ENCODE data around the gene QRICH1. TPM values are rescaled to one million over a fixed set of nuclear protein-coding genes. Genes with fewer than 3 reads are reported as not detected.

The QRICH1 gene
- total and polyA plus RNA-seq, 2 donors, result 53.3 to 75.8 TPM

DNA sequence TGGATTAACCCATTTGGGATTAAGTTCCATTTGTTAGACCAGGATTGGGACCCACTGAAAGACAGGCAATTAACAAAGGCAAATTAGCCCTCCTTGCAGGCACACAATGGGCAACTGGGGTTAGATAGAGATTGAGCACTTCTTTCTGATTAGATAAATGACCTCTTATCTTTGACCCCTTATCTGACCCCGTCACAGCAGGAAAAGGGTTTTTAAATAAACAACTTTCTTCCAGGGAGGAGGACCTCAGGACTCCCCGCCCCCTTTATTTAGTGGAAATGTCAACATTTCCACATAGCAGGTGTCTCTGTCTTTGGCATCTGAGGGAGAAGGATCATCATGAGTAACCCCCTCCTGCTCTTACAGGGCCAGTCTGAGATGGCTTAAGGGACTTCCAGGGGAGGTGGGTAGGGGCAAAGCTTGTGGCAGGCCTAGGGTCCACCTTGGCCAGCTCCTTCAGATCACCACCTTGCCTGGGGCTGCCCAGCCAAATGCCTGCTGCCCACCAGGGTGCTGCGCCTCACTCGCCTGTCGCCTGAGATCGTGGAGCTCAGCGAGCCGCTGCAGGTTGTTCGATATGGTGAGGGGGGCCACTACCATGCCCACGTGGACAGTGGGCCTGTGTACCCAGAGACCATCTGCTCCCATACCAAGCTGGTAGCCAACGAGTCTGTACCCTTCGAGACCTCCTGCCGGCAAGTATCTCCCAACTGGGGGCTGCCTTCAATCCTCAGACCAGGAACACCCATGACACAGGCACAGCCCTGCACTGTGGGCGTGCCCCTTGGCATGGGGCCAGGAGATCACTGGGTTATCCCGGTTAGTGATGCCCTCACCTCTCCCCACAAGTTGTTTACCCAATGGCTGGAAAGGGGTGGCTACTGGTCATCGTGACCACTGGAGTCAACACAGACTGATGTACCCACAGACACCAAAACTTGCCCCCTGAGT lies 89.2 kb downstream of the QRICH1 start:
- H3K9me3 ChIP-seq (ENCODE audit: control insufficient read depth in 2 of 2, insufficient read depth in 1 of 2, low read length in 1 of 2), result peaks cover 0 to 4% of the 10 kb centered on the region in 2 donors
- H3K27ac ChIP-seq (ENCODE audit: low read depth in 1 of 2, low read length in 1 of 2), result no peak overlapping the region
- H3K4me3 ChIP-seq (ENCODE audit: low read length in 2 of 2), result no peak overlapping the region
- no peaks in the 10 kb centered on the region for H3K27me3 ChIP-seq (ENCODE audit: control insufficient read depth in 2 of 2, insufficient read depth in 1 of 2, low read length in 1 of 2)
- H3K36me3 ChIP-seq (ENCODE audit: control insufficient read depth in 2 of 2, insufficient read depth in 2 of 2, low read length in 1 of 2), result peaks cover 3% of the 10 kb centered on the region in 2 donors
- 97% methylated on average over 16 of the region's 16 CpGs for WGBS
- DNase-seq (ENCODE audit: low read depth in 6 of 9, low spot score in 9 of 9), result no peak
- H3K4me1 ChIP-seq (ENCODE audit: control insufficient read depth in 2 of 2, insufficient read depth in 2 of 2, low read length in 2 of 2), result peaks cover 3 to 25% of the 10 kb centered on the region in 2 donors

- Histone ChIP-seq H3K27me3 (ENCODE audit: control insufficient read depth in 2 of 2, insufficient read depth in 1 of 2, low read length in 1 of 2) (no peaks in the 10 kb centered on the region), H3K4me1 (ENCODE audit: control insufficient read depth in 2 of 2, insufficient read depth in 2 of 2, low read length in 2 of 2) (peaks cover 0 to 6% of the 10 kb centered on the region in 2 donors), H3K27ac (ENCODE audit: low read depth in 1 of 2, low read length in 1 of 2) (no peak overlapping the region), H3K4me3 (ENCODE audit: low read length in 2 of 2) (no peak overlapping the region), H3K36me3 (ENCODE audit: control insufficient read depth in 2 of 2, insufficient read depth in 2 of 2, low read length in 1 of 2) (peaks cover 7 to 14% of the 10 kb centered on the region in 2 donors), H3K9me3 (ENCODE audit: control insufficient read depth in 2 of 2, insufficient read depth in 1 of 2, low read length in 1 of 2) (no peaks in the 10 kb centered on the region)
- DNase-seq (ENCODE audit: low read depth in 6 of 9, low spot score in 9 of 9), result no peak
- 96% methylated on average over 6 of the region's 6 CpGs for WGBS
Measured at GRCh38 chr3:49001155-49001554, 92.7 kb downstream of the QRICH1 start.

DNA sequence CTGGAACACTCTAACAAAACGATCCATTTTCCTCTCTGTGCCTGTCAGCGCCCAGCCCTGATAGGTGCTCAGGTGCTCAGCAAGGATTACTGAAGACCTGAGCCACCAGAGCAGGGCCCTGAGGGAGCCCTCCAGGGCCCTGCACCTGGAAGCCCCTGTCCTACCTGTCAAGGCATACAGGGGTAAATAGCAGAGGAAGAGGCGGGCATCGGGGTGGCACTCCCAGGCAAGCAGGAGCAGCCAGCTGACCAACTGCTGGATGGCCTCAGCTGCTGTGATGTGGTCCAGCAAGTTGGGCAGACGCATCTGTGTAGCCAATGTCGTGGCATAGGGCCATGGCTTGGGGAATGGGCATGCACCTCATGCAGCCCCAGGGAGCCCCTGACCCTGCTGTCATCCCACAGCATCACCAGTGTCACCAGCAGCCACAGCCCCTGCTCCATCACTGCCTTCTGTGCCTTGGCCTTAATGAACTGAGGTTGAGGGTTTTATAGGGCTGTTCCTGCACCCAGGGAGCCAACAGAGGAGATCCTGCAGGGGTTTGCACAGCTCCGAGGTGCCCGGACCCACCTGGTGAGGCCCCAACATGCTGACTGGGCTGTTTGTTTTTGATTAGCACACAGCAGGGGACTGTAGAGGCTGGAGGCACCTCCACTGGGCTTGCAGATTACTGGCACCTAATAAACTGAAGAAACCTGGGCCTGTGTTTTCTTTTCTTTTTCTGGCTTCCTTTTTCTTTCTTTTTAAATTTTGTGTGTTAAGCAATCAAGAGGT lies 94.6 kb downstream of the QRICH1 start:
- DNase-seq (ENCODE audit: low read depth in 6 of 9, low spot score in 9 of 9), result no peak
- 97% methylated on average over 8 of the region's 8 CpGs for WGBS
- peaks cover 7 to 14% of the 10 kb centered on the region in 2 donors for H3K36me3 ChIP-seq (ENCODE audit: control insufficient read depth in 2 of 2, insufficient read depth in 2 of 2, low read length in 1 of 2)

GRCh38 chr3:48997714-48998637 lies 95.9 kb downstream of the QRICH1 start:
- Histone ChIP-seq H3K9me3 (ENCODE audit: control insufficient read depth in 2 of 2, insufficient read depth in 1 of 2, low read length in 1 of 2) (no peaks in the 10 kb centered on the region), H3K27me3 (ENCODE audit: control insufficient read depth in 2 of 2, insufficient read depth in 1 of 2, low read length in 1 of 2) (no peaks in the 10 kb centered on the region), H3K4me3 (ENCODE audit: low read length in 2 of 2) (no peak overlapping the region), H3K36me3 (ENCODE audit: control insufficient read depth in 2 of 2, insufficient read depth in 2 of 2, low read length in 1 of 2) (peaks cover 7 to 16% of the 10 kb centered on the region in 2 donors), H3K4me1 (ENCODE audit: control insufficient read depth in 2 of 2, insufficient read depth in 2 of 2, low read length in 2 of 2) (peaks cover 0 to 5% of the 10 kb centered on the region in 2 donors), H3K27ac (ENCODE audit: low read depth in 1 of 2, low read length in 1 of 2) (no peak overlapping the region)
- no peak for DNase-seq (ENCODE audit: low read depth in 6 of 9, low spot score in 9 of 9)
- WGBS, result 95% methylated on average over 20 of the region's 20 CpGs

More for the DNA sequence above, 94.6 kb downstream of the QRICH1 start:
- Histone ChIP-seq H3K4me3 (ENCODE audit: low read length in 2 of 2) (no peak overlapping the region), H3K27me3 (ENCODE audit: control insufficient read depth in 2 of 2, insufficient read depth in 1 of 2, low read length in 1 of 2) (no peaks in the 10 kb centered on the region), H3K4me1 (ENCODE audit: control insufficient read depth in 2 of 2, insufficient read depth in 2 of 2, low read length in 2 of 2) (peaks cover 0 to 6% of the 10 kb centered on the region in 2 donors), H3K27ac (ENCODE audit: low read depth in 1 of 2, low read length in 1 of 2) (no peak overlapping the region), H3K9me3 (ENCODE audit: control insufficient read depth in 2 of 2, insufficient read depth in 1 of 2, low read length in 1 of 2) (no peaks in the 10 kb centered on the region)

DNA sequence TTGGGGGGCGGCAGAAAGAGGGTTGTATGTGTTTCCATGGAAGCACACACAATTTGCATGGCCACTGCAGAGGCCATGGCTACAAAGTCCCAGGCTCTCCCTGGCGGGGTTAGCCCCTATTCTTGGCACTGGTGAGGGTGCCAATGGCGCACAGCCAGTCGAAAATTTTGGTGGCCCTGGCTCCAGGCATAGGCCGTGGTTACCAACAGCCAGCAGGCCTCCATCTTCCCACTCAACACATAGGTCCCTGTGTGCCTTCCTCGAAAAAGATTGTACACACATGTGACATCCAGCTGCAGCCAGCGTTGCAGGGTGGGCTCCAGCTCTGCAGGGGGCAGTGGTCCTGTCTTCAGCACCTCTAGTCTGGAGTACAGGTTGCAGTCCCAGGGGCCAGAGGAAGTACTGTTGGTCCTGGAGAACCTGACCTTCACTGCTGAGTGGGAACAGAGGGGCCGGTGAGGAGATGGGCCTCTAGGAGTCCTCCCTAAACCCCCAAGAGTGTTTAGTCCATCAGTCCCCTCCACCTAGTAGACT lies 96.7 kb downstream of the QRICH1 start:
- Histone ChIP-seq H3K36me3 (ENCODE audit: control insufficient read depth in 2 of 2, insufficient read depth in 2 of 2, low read length in 1 of 2) (peaks cover 7 to 16% of the 10 kb centered on the region in 2 donors), H3K4me1 (ENCODE audit: control insufficient read depth in 2 of 2, insufficient read depth in 2 of 2, low read length in 2 of 2) (no peaks in the 10 kb centered on the region), H3K27me3 (ENCODE audit: control insufficient read depth in 2 of 2, insufficient read depth in 1 of 2, low read length in 1 of 2) (no peaks in the 10 kb centered on the region), H3K4me3 (ENCODE audit: low read length in 2 of 2) (no peak overlapping the region), H3K9me3 (ENCODE audit: control insufficient read depth in 2 of 2, insufficient read depth in 1 of 2, low read length in 1 of 2) (no peaks in the 10 kb centered on the region), H3K27ac (ENCODE audit: low read depth in 1 of 2, low read length in 1 of 2) (no peak overlapping the region)
- DNase-seq (ENCODE audit: low read depth in 6 of 9, low spot score in 9 of 9), result no peak
- 95% methylated on average over 8 of the region's 8 CpGs for WGBS

GRCh38 chr3:48996640-48997039 lies 97.2 kb downstream of the QRICH1 start:
- no peaks in the 10 kb centered on the region for H3K9me3 ChIP-seq (ENCODE audit: control insufficient read depth in 2 of 2, insufficient read depth in 1 of 2, low read length in 1 of 2)
- no peaks in the 10 kb centered on the region for H3K27me3 ChIP-seq (ENCODE audit: control insufficient read depth in 2 of 2, insufficient read depth in 1 of 2, low read length in 1 of 2)
- DNase-seq (ENCODE audit: low read depth in 6 of 9, low spot score in 9 of 9), result no peak
- H3K4me3 ChIP-seq (ENCODE audit: low read length in 2 of 2), result no peak overlapping the region
- peaks cover 0 to 2% of the 10 kb centered on the region in 2 donors for H3K4me1 ChIP-seq (ENCODE audit: control insufficient read depth in 2 of 2, insufficient read depth in 2 of 2, low read length in 2 of 2)
- no peak overlapping the region for H3K27ac ChIP-seq (ENCODE audit: low read depth in 1 of 2, low read length in 1 of 2)
- peaks cover 7 to 16% of the 10 kb centered on the region in 2 donors for H3K36me3 ChIP-seq (ENCODE audit: control insufficient read depth in 2 of 2, insufficient read depth in 2 of 2, low read length in 1 of 2)
- 97% methylated on average over 8 of the region's 8 CpGs for WGBS

GRCh38 chr3:48993834-48994233 lies 100.0 kb downstream of the QRICH1 start:
- Histone ChIP-seq H3K27ac (ENCODE audit: low read depth in 1 of 2, low read length in 1 of 2) (no peak overlapping the region), H3K36me3 (ENCODE audit: control insufficient read depth in 2 of 2, insufficient read depth in 2 of 2, low read length in 1 of 2) (peaks cover 7 to 12% of the 10 kb centered on the region in 2 donors), H3K27me3 (ENCODE audit: control insufficient read depth in 2 of 2, insufficient read depth in 1 of 2, low read length in 1 of 2) (no peaks in the 10 kb centered on the region), H3K4me1 (ENCODE audit: control insufficient read depth in 2 of 2, insufficient read depth in 2 of 2, low read length in 2 of 2) (peaks cover 9 to 20% of the 10 kb centered on the region in 2 donors), H3K9me3 (ENCODE audit: control insufficient read depth in 2 of 2, insufficient read depth in 1 of 2, low read length in 1 of 2) (no peaks in the 10 kb centered on the region), H3K4me3 (ENCODE audit: low read length in 2 of 2) (no peak overlapping the region)
- DNase-seq (ENCODE audit: low read depth in 6 of 9, low spot score in 9 of 9), result no peak

GRCh38 chr3:48991851-48992545 lies 101.9 kb downstream of the QRICH1 start:
- H3K27me3 ChIP-seq (ENCODE audit: control insufficient read depth in 2 of 2, insufficient read depth in 1 of 2, low read length in 1 of 2), result no peaks in the 10 kb centered on the region
- peaks cover 9 to 23% of the 10 kb centered on the region in 2 donors for H3K4me1 ChIP-seq (ENCODE audit: control insufficient read depth in 2 of 2, insufficient read depth in 2 of 2, low read length in 2 of 2)
- no peaks in the 10 kb centered on the region for H3K9me3 ChIP-seq (ENCODE audit: control insufficient read depth in 2 of 2, insufficient read depth in 1 of 2, low read length in 1 of 2)
- WGBS, result 96% methylated on average over 5 of the region's 5 CpGs
- DNase-seq (ENCODE audit: low read depth in 6 of 9, low spot score in 9 of 9), result no peak
- no peak overlapping the region for H3K4me3 ChIP-seq (ENCODE audit: low read length in 2 of 2)
- H3K27ac ChIP-seq (ENCODE audit: low read depth in 1 of 2, low read length in 1 of 2), result no peak overlapping the region
- H3K36me3 ChIP-seq (ENCODE audit: control insufficient read depth in 2 of 2, insufficient read depth in 2 of 2, low read length in 1 of 2), result peaks cover 7 to 8% of the 10 kb centered on the region in 2 donors
